ENCODE data around the gene TTLL11. TPM values are rescaled to one million over a fixed set of nuclear protein-coding genes. Genes with fewer than 3 reads are reported as not detected.
A peak's percentile ranks its signal among the peaks of the same experiment; 100 is the strongest.

The TTLL11 gene
- total and polyA plus RNA-seq, 2 of the 8 experiments (the other 6 are each of a cell fraction or from before 2014, with no cell fraction given) = 0.56 to 0.80 TPM

DNA sequence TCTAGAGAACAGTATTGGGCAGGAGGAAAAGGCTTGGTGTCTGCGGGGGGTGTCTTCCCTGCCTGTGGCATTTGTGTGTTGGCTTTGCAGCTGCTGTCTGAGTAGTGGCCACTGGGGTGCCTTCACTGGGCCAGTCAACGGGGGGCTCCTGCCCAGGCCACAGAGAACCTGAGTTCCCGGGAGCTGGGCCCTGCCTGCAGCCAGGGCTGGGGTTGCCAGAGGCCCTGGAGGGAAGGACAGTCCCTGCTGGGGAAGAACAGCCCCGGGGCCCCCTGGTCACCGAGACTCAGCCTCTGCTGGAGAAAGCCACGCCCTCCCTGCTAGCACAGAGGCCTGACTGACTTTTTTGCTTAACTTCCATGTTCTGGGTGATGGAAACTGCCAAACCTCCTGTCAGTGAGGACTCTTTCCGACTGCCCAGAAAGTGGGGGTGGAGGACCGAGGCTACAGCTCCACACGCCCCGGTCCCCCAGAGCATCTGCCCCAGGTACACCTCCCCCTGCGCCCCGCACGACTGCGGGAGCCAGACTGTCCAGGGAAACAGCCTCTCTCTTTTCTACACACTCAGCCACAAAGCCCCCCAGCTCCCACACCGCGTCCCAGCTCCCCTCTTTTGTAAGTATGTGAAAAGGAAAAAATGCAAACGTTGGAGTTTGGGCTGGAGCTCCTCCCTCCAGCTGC is 308.2 kb downstream of the TTLL11 start:
- Histone ChIP-seq H2BK20ac (ENCODE audit: low read length) (no peak overlapping the region), H3K18ac (ENCODE audit: extremely low read depth, low read length) (no peak overlapping the region), H3K27ac (ENCODE audit: low read depth, low read length) (no peak overlapping the region), H3K23ac (ENCODE audit: insufficient read length) (no peak overlapping the region), H2BK12ac (ENCODE audit: low read depth, low read length) (no peak overlapping the region), H3K9ac (replicated peaks in 1 of 4; ENCODE audit: extremely low read depth in 1 of 4, low read depth in 3 of 4, low read length in 3 of 4) (no peak overlapping the region), H3K36me3 (ENCODE audit: control insufficient read depth in 2 of 4, insufficient read depth in 4 of 4, low read length in 3 of 4) (peaks cover 2 to 14% (median 8%) of the 10 kb centered on the region in 4 experiments; a peak in 6 of 8 replicates), H4K8ac (ENCODE audit: extremely low read depth, insufficient read depth, low read length) (no peak overlapping the region; the same call in 1 of the 2 replicates), H3K23me2 (ENCODE audit: low read depth, low read length) (peaks cover 6% of the 10 kb centered on the region; the same call in 1 of the 2 replicates), H3K9me3 (ENCODE audit: insufficient read depth in 2 of 2, low read depth in 1 of 2, low read length in 1 of 2) (no peaks in the 10 kb centered on the region), H3K79me1 (ENCODE audit: low read depth, low read length) (no peaks in the 10 kb centered on the region), H3K4me2 (ENCODE audit: insufficient read depth in 1 of 2, low read depth in 2 of 2, low read length in 2 of 2) (no peak overlapping the region), H3K27me3 (replicated peaks in 1 of 4; ENCODE audit: control insufficient read depth in 3 of 4, extremely low read depth in 1 of 4, insufficient read depth in 3 of 4, low read length in 3 of 4) (no peaks in the 10 kb centered on the region), H4K20me1 (replicated peaks in 1 of 2; ENCODE audit: control insufficient read depth in 1 of 2, insufficient read depth in 2 of 2, low read length in 2 of 2) (peaks cover 0 to 3% of the 10 kb centered on the region in 2 experiments), H2BK120ac (replicated peaks; ENCODE audit: low read depth, low read length) (no peak overlapping the region), H3K79me2 (ENCODE audit: control insufficient read depth in 1 of 2, insufficient read depth in 2 of 2, low read length in 2 of 2) (no peaks in the 10 kb centered on the region), H4K91ac (replicated peaks; ENCODE audit: insufficient read length, low read length) (no peak overlapping the region), H4K5ac (ENCODE audit: insufficient read length, low read depth, low read length) (no peak overlapping the region), H2AFZ (ENCODE audit: low read length) (no peak overlapping the region), H3K56ac (replicated peaks; ENCODE audit: insufficient read length, low read depth, low read length) (no peak overlapping the region), H3K4me3 (ENCODE audit: extremely low read depth in 1 of 4, insufficient read depth in 2 of 4, low read depth in 3 of 4, low read length in 4 of 4) (no peak overlapping the region), H2BK5ac (ENCODE audit: low read depth, low read length) (no peak overlapping the region), H3K4me1 (replicated peaks in 1 of 4; ENCODE audit: control insufficient read depth in 3 of 4, insufficient read depth in 4 of 4, low read length in 3 of 4) (peaks cover 0 to 20% (median 10%) of the 10 kb centered on the region in 4 experiments; a peak in 6 of 7 replicates), H2BK15ac (ENCODE audit: low read length) (no peak overlapping the region), H3K4ac (replicated peaks; ENCODE audit: insufficient read length, low read depth, low read length) (no peak overlapping the region), H2AK5ac (ENCODE audit: low read depth, low read length) (no peak overlapping the region), H3K14ac (ENCODE audit: insufficient read length) (no peak overlapping the region)
- no peak for FAIRE-seq
- TF ChIP-seq ATF2 (IDR thresholded peaks at IDR 0.05; ENCODE audit: low read length) = no peak
- no peak for TF ChIP-seq POLR2AphosphoS5 (IDR thresholded peaks at IDR 0.05; ENCODE audit: low read depth, low read length)
- TF ChIP-seq, protein P1, sequence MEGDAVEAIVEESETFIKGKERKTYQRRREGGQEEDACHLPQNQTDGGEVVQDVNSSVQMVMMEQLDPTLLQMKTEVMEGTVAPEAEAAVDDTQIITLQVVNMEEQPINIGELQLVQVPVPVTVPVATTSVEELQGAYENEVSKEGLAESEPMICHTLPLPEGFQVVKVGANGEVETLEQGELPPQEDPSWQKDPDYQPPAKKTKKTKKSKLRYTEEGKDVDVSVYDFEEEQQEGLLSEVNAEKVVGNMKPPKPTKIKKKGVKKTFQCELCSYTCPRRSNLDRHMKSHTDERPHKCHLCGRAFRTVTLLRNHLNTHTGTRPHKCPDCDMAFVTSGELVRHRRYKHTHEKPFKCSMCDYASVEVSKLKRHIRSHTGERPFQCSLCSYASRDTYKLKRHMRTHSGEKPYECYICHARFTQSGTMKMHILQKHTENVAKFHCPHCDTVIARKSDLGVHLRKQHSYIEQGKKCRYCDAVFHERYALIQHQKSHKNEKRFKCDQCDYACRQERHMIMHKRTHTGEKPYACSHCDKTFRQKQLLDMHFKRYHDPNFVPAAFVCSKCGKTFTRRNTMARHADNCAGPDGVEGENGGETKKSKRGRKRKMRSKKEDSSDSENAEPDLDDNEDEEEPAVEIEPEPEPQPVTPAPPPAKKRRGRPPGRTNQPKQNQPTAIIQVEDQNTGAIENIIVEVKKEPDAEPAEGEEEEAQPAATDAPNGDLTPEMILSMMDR (IDR thresholded peaks at IDR 0.05; ENCODE audit: control extremely low read depth in 1 of 3, insufficient read depth in 1 of 3, low read depth in 1 of 3, low read length in 3 of 3) = peak in 1 of 3 experiments; percentile 26; a peak in 2 of 4 replicates
- POLR2A ChIA-PET (ENCODE audit: partially characterized antibody) = interaction anchor here (0.8 kb wide), 1 partner anchor 30 kb away, joined by 3 read pairs; no protein-coding TSS in a partner anchor
- 82% methylated on average over 13 of the region's 17 CpGs; no CpG with 5 or more reads in 1 of the 2 experiments for WGBS, 2 experiments (ENCODE audit: extremely low coverage in 1 of 2, insufficient coverage in 1 of 2, insufficient read length in 1 of 2, insufficient replicate concordance in 2 of 2, low coverage in 1 of 2, low lambda C conversion rate in 2 of 2, missing lambda C conversion rate in 1 of 2)
- CTCF ChIA-PET (ENCODE audit: partially characterized antibody) = interaction anchor here (0.6 to 1.9 kb wide), 13 partner anchors 19 to 239 kb away, joined by 3 to 7 read pairs (median 4); no protein-coding TSS in a partner anchor
- no peak for DNase-seq (ENCODE audit: low read depth in 1 of 2, low spot score in 2 of 2)

Measured in H1 (cell line).